B cell (primary cell): ENCODE results near the gene ZNF804B.

Source experiments
- CTCF ChIP-seq: fragments of 200-600 bp; IDR thresholded peaks from one replicate; pipeline ENCODE4 v1.8.0; 2022; ENCODE audit warnings: antibody characterized with exemption, mild to moderate bottlenecking
- EZH2 ChIP-seq: IDR thresholded peaks from 2 replicates; pipeline ENCODE4 v1.6.1; 2012; ENCODE audit warnings: borderline replicate concordance, low read depth, mild to moderate bottlenecking, moderate library complexity, low read length; ENCODE audit not compliant: insufficient read depth, poor library complexity, severe bottlenecking

GRCh38 chr7:88919478-88920131 lies 160.1 kb downstream of the ZNF804B start:
- TF ChIP-seq CTCF (no peak), EZH2 (no peak)
